22Rv1 (cell line): ENCODE data around the gene SKI.

Experiments used
- CTCF ChIP-seq: fragments of 450-650 bp; IDR thresholded peaks from 2 replicates; pipeline ENCODE4 v1.5.1; 2017; ENCODE audit warnings: mild to moderate bottlenecking
- ZFX ChIP-seq: fragments of 450-650 bp; IDR thresholded peaks from 2 replicates; pipeline ENCODE4 v1.6.1; 2017; ENCODE audit warnings: antibody characterized with exemption, borderline replicate concordance

DNA sequence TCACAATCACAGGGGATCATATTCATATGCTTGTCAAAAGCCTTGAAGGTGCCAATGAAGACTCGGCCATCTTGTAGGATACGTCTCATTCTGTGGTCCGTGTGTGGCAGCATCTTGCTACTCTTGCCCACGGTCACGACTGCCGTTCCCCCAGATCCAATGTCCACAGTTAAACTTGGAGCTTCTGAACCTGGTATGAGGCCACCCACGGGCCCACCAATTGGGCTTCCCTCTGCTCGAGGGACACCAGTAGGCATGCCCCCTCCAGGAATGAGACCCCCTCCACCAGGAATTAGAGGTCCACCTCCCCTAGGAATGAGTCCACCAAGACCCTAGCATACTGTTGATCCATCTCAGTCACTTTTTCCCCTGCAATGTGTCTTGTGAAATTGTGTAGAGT is 123.6 kb downstream of the SKI start:
- TF ChIP-seq CTCF (no peak), ZFX (no peak)
